ENCODE results near the gene MDM2. TPM values are rescaled to one million over a fixed set of nuclear protein-coding genes. Genes with fewer than 3 reads are reported as not detected.

Gene MDM2
- total RNA-seq, 1 experiment from 2014 or later, result 207 TPM

DNA sequence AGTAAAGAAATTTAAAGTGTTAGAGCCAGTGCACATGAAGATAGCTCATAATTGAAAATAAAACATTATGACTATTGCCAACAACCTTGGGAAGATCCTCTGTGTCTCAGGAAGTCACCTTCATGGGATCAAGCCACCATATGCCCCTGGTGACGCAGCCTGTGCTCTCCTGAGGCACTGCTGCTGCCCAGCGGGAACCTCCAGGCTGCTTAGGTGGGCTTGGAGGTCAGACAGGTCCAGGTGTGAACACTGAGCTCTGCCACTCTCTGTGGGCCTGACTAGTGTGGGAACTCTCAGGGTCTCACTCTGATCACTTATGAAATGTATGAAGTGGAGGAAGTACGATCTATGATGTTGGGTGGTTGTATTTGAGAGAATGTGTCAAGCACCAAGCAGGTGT lies 45.3 kb upstream of the MDM2 start:
- H3K4me1 Mint-ChIP-seq, result peaks cover 7% of the 10 kb centered on the region
- H3K27ac Mint-ChIP-seq, result no peak overlapping the region; the same call in 1 of the 2 replicates
- no peaks in the 10 kb centered on the region for H3K27me3 Mint-ChIP-seq (ENCODE audit: low read depth)
- no peak overlapping the region for H3K4me3 Mint-ChIP-seq
- ChIA-PET POLR2A (no interaction called here), CTCF (no interaction called here)
- H3K36me3 Mint-ChIP-seq, result peaks cover 31% of the 10 kb centered on the region
- ATAC-seq, result no peak
- no peak for TF ChIP-seq NFATC4 (CRISPR knock-in tag; IDR thresholded peaks at IDR 0.05)
- TF ChIP-seq JUN (CRISPR knock-in tag; IDR thresholded peaks at IDR 0.05), result no peak
- TF ChIP-seq, protein P1, sequence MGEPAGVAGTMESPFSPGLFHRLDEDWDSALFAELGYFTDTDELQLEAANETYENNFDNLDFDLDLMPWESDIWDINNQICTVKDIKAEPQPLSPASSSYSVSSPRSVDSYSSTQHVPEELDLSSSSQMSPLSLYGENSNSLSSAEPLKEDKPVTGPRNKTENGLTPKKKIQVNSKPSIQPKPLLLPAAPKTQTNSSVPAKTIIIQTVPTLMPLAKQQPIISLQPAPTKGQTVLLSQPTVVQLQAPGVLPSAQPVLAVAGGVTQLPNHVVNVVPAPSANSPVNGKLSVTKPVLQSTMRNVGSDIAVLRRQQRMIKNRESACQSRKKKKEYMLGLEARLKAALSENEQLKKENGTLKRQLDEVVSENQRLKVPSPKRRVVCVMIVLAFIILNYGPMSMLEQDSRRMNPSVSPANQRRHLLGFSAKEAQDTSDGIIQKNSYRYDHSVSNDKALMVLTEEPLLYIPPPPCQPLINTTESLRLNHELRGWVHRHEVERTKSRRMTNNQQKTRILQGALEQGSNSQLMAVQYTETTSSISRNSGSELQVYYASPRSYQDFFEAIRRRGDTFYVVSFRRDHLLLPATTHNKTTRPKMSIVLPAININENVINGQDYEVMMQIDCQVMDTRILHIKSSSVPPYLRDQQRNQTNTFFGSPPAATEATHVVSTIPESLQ (CRISPR knock-in tag; IDR thresholded peaks at IDR 0.05), result no peak
- TF ChIP-seq FOXK1 (CRISPR knock-in tag; IDR thresholded peaks at IDR 0.05), result no peak
- TF ChIP-seq, protein P2, sequence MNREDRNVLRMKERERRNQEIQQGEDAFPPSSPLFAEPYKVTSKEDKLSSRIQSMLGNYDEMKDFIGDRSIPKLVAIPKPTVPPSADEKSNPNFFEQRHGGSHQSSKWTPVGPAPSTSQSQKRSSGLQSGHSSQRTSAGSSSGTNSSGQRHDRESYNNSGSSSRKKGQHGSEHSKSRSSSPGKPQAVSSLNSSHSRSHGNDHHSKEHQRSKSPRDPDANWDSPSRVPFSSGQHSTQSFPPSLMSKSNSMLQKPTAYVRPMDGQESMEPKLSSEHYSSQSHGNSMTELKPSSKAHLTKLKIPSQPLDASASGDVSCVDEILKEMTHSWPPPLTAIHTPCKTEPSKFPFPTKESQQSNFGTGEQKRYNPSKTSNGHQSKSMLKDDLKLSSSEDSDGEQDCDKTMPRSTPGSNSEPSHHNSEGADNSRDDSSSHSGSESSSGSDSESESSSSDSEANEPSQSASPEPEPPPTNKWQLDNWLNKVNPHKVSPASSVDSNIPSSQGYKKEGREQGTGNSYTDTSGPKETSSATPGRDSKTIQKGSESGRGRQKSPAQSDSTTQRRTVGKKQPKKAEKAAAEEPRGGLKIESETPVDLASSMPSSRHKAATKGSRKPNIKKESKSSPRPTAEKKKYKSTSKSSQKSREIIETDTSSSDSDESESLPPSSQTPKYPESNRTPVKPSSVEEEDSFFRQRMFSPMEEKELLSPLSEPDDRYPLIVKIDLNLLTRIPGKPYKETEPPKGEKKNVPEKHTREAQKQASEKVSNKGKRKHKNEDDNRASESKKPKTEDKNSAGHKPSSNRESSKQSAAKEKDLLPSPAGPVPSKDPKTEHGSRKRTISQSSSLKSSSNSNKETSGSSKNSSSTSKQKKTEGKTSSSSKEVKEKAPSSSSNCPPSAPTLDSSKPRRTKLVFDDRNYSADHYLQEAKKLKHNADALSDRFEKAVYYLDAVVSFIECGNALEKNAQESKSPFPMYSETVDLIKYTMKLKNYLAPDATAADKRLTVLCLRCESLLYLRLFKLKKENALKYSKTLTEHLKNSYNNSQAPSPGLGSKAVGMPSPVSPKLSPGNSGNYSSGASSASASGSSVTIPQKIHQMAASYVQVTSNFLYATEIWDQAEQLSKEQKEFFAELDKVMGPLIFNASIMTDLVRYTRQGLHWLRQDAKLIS (CRISPR knock-in tag; IDR thresholded peaks at IDR 0.05; ENCODE audit: borderline replicate concordance), result no peak
- TF ChIP-seq, protein P3, sequence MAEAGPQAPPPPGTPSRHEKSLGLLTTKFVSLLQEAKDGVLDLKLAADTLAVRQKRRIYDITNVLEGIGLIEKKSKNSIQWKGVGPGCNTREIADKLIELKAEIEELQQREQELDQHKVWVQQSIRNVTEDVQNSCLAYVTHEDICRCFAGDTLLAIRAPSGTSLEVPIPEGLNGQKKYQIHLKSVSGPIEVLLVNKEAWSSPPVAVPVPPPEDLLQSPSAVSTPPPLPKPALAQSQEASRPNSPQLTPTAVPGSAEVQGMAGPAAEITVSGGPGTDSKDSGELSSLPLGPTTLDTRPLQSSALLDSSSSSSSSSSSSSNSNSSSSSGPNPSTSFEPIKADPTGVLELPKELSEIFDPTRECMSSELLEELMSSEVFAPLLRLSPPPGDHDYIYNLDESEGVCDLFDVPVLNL (CRISPR knock-in tag; IDR thresholded peaks at IDR 0.05; ENCODE audit: borderline replicate concordance, low read depth), result no peak
- no peak for TF ChIP-seq SMAD3 (CRISPR knock-in tag; IDR thresholded peaks at IDR 0.05; ENCODE audit: borderline replicate concordance)
- TF ChIP-seq, protein P4, sequence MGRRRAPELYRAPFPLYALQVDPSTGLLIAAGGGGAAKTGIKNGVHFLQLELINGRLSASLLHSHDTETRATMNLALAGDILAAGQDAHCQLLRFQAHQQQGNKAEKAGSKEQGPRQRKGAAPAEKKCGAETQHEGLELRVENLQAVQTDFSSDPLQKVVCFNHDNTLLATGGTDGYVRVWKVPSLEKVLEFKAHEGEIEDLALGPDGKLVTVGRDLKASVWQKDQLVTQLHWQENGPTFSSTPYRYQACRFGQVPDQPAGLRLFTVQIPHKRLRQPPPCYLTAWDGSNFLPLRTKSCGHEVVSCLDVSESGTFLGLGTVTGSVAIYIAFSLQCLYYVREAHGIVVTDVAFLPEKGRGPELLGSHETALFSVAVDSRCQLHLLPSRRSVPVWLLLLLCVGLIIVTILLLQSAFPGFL (CRISPR knock-in tag; IDR thresholded peaks at IDR 0.05; ENCODE audit: borderline replicate concordance), result no peak
- no peak for TF ChIP-seq FOXP1 (CRISPR knock-in tag; IDR thresholded peaks at IDR 0.05; ENCODE audit: borderline replicate concordance)
- no peak for TF ChIP-seq CBFB (CRISPR knock-in tag; IDR thresholded peaks at IDR 0.05; ENCODE audit: low read depth)
- TF ChIP-seq ZBTB21 (CRISPR knock-in tag; IDR thresholded peaks at IDR 0.05; ENCODE audit: borderline replicate concordance), result no peak
- H3K9me3 Mint-ChIP-seq, result no peaks in the 10 kb centered on the region
- no peak for DNase-seq (ENCODE audit: low spot score)

DNA sequence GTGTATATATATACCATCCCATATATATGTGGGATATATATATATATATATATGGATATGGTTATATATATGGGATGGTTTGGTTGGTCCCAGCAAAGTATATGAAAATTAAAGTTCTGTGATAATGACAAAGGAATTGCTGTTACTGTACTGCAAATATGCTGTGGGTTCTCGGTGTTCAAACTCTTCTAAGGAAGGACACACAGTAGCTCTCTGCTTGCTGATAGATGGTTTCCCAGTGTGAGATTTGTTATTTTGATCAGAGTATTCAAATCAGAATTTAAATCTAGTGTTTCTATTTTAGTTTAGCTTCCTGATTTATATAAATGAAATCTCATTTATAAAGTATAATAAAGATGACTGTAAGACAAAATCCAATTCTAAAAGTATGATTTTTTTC lies 42.3 kb upstream of the MDM2 start:
- Mint-ChIP-seq H3K4me3 (no peak overlapping the region), H3K9me3 (no peaks in the 10 kb centered on the region), H3K27me3 (ENCODE audit: low read depth) (no peaks in the 10 kb centered on the region), H3K4me1 (peaks cover 7% of the 10 kb centered on the region), H3K36me3 (peaks cover 17% of the 10 kb centered on the region), H3K27ac (no peak overlapping the region)
- ATAC-seq (no peak), DNase-seq (ENCODE audit: low spot score) (no peak)
- no peak for TF ChIP-seq CREM (CRISPR knock-in tag; IDR thresholded peaks at IDR 0.05)
- no peak for TF ChIP-seq FOXK1 (CRISPR knock-in tag; IDR thresholded peaks at IDR 0.05)
- TF ChIP-seq RORB (CRISPR knock-in tag; IDR thresholded peaks at IDR 0.05), result no peak
- no peak for TF ChIP-seq ZNF396 (CRISPR knock-in tag; IDR thresholded peaks at IDR 0.05; ENCODE audit: borderline replicate concordance)
- TF ChIP-seq, protein P5, sequence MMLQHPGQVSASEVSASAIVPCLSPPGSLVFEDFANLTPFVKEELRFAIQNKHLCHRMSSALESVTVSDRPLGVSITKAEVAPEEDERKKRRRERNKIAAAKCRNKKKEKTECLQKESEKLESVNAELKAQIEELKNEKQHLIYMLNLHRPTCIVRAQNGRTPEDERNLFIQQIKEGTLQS (CRISPR knock-in tag; conservative IDR thresholded peaks at IDR 0.05), result no peak
- TF ChIP-seq SMAD4 (CRISPR knock-in tag; IDR thresholded peaks at IDR 0.05), result no peak
- no peak for TF ChIP-seq FOXJ3 (CRISPR knock-in tag; IDR thresholded peaks at IDR 0.05; ENCODE audit: borderline replicate concordance)
- TF ChIP-seq, protein P6, sequence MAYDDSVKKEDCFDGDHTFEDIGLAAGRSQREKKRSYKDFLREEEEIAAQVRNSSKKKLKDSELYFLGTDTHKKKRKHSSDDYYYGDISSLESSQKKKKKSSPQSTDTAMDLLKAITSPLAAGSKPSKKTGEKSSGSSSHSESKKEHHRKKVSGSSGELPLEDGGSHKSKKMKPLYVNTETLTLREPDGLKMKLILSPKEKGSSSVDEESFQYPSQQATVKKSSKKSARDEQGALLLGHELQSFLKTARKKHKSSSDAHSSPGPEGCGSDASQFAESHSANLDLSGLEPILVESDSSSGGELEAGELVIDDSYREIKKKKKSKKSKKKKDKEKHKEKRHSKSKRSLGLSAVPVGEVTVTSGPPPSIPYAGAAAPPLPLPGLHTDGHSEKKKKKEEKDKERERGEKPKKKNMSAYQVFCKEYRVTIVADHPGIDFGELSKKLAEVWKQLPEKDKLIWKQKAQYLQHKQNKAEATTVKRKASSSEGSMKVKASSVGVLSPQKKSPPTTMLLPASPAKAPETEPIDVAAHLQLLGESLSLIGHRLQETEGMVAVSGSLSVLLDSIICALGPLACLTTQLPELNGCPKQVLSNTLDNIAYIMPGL (CRISPR knock-in tag; IDR thresholded peaks at IDR 0.05), result no peak
- TF ChIP-seq, protein P1 (CRISPR knock-in tag; IDR thresholded peaks at IDR 0.05), result no peak
- TF ChIP-seq, protein P7, sequence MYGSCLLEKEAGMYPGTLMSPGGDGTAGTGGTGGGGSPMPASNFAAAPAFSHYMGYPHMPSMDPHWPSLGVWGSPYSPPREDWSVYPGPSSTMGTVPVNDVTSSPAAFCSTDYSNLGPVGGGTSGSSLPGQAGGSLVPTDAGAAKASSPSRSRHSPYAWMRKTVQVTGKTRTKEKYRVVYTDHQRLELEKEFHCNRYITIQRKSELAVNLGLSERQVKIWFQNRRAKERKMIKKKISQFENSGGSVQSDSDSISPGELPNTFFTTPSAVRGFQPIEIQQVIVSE (CRISPR knock-in tag; IDR thresholded peaks at IDR 0.05; ENCODE audit: borderline replicate concordance), result no peak
- CTCF ChIA-PET, result no interaction called here
- POLR2A ChIA-PET, result no interaction called here
